HepG2 (cell line): ENCODE results near the gene ARHGEF39. TPM values are rescaled to one million over a fixed set of nuclear protein-coding genes. Genes with fewer than 3 reads are reported as not detected.

Experiments
- BRD4 ChIP-seq: sonication (generic); formaldehyde crosslinking; IDR thresholded peaks from 2 replicates; pipeline ENCODE4 v1.4.0; 2020; ENCODE audit warnings: missing genetic modification reagents
- HIVEP1 ChIP-seq: sonication (generic); formaldehyde crosslinking; IDR thresholded peaks from 2 replicates; pipeline ENCODE4 v1.4.0; 2020; ENCODE audit warnings: mild to moderate bottlenecking, missing genetic modification reagents
- HNRNPL ChIP-seq: fragments of 200-400 bp; formaldehyde crosslinking; IDR thresholded peaks from 2 replicates; pipeline ENCODE4 v1.6.1; 2017; ENCODE audit warnings: mild to moderate bottlenecking, low read depth, low read length
- JARID2 ChIP-seq: sonication (generic); formaldehyde crosslinking; IDR thresholded peaks from 2 replicates; pipeline ENCODE4 v1.8.1; 2023; ENCODE audit warnings: missing genetic modification reagents, inconsistent platforms; ENCODE audit not compliant: insufficient replicate concordance
- KAT2B ChIP-seq: fragments of 150-350 bp; IDR thresholded peaks from 2 replicates; pipeline ENCODE4 v1.6.1; 2014; ENCODE audit warnings: low read depth, low read length, borderline replicate concordance
- KDM6A ChIP-seq: IDR thresholded peaks from 2 replicates; pipeline ENCODE4 v1.6.1; 2016; ENCODE audit warnings: low read depth
- NR3C1 ChIP-seq: sonication (generic); formaldehyde crosslinking; IDR thresholded peaks from 2 replicates; pipeline ENCODE4 v1.4.0; 2020; ENCODE audit warnings: missing genetic modification reagents
- PRDM4 ChIP-seq: sonication (generic); formaldehyde crosslinking; IDR thresholded peaks from 2 replicates; pipeline ENCODE4 v1.9.0; 2021; ENCODE audit warnings: missing genetic modification reagents, borderline replicate concordance
- SMAD9 ChIP-seq: sonication (generic); formaldehyde crosslinking; IDR thresholded peaks from 2 replicates; pipeline ENCODE4 v1.5.1; 2020; ENCODE audit warnings: mild to moderate bottlenecking, missing genetic modification reagents
- SP140L ChIP-seq: sonication (generic); formaldehyde crosslinking; IDR thresholded peaks from 2 replicates; pipeline ENCODE4 v1.4.0; 2020; ENCODE audit warnings: missing genetic modification reagents, borderline replicate concordance
- SRY ChIP-seq: sonication (generic); formaldehyde crosslinking; IDR thresholded peaks from 2 replicates; pipeline ENCODE4 v1.8.0; 2022; ENCODE audit warnings: mild to moderate bottlenecking, missing genetic modification reagents
- TOE1 ChIP-seq: sonication (generic); formaldehyde crosslinking; IDR thresholded peaks from 2 replicates; pipeline ENCODE4 v1.4.0; 2020; ENCODE audit warnings: mild to moderate bottlenecking, missing genetic modification reagents
- XBP1 ChIP-seq: sonication (generic); formaldehyde crosslinking; IDR thresholded peaks from 2 replicates; pipeline ENCODE4 v1.5.0; 2020; ENCODE audit warnings: missing genetic modification reagents
- ZHX2 ChIP-seq, 2 experiments: sonication (generic) in 1 of 2; formaldehyde crosslinking in 1 of 2; IDR thresholded peaks; 2 replicates each; pipeline versions ENCODE4 v1.6.1 to v1.9.0; 2014 to 2022; ENCODE audit warnings: antibody characterized with exemption in 1 of 2, borderline replicate concordance in 1 of 2, inconsistent platforms in 1 of 2, low read depth in 1 of 2, missing genetic modification reagents in 1 of 2
- ZNF10 ChIP-seq: sonication (generic); formaldehyde crosslinking; IDR thresholded peaks from 2 replicates; pipeline ENCODE4 v1.4.0; 2020; ENCODE audit warnings: mild to moderate bottlenecking, low read depth, missing genetic modification reagents, borderline replicate concordance
- ZNF260 ChIP-seq: sonication (generic); formaldehyde crosslinking; IDR thresholded peaks from 2 replicates; pipeline ENCODE4 v1.4.0; 2020; ENCODE audit warnings: missing genetic modification reagents, low read depth, mild to moderate bottlenecking, borderline replicate concordance
- ZNF44 ChIP-seq: sonication (generic); formaldehyde crosslinking; IDR thresholded peaks from 2 replicates; pipeline ENCODE4 v1.5.1; 2020; ENCODE audit warnings: mild to moderate bottlenecking, missing genetic modification reagents
- ZNF580 ChIP-seq: IDR thresholded peaks from 2 replicates; pipeline ENCODE4 v1.6.1; 2016; ENCODE audit warnings: low read depth, borderline replicate concordance
- ZNF616 ChIP-seq: sonication (generic); formaldehyde crosslinking; IDR thresholded peaks from 2 replicates; pipeline ENCODE4 v1.5.0; 2020; ENCODE audit warnings: low read depth, mild to moderate bottlenecking, missing genetic modification reagents
- ZNF768 ChIP-seq: sonication (generic); formaldehyde crosslinking; IDR thresholded peaks from 2 replicates; pipeline ENCODE4 v1.4.0; 2020; ENCODE audit warnings: missing genetic modification reagents
- ZNF773 ChIP-seq: sonication (generic); formaldehyde crosslinking; IDR thresholded peaks from 2 replicates; pipeline ENCODE4 v1.4.0; 2020; ENCODE audit warnings: missing genetic modification reagents, borderline replicate concordance
- polyA plus RNA-seq, 8 experiments: library from polyadenylated mRNA; depleted of rRNA in 3 of 8; stranded (reverse) in 7 of 8; unstranded in 1 of 8; fragments of >200 nt; fragmentation: Illumina TruSeq in 4 of 8; extraction: Trizol in 4 of 8; gene quantifications; 2 replicates each; pipeline versions ENCODE4 v1.2.1 to v1.2.3, GENCODE V29; 2011 to 2016; ENCODE audit warnings: low read depth in 4 of 8, missing spikeins in 1 of 8, mixed read lengths in 1 of 8; ENCODE audit not compliant: insufficient read depth in 1 of 8
- total RNA-seq, 5 experiments: library from RNA; depleted of rRNA; stranded (reverse); fragments of >200 nt; fragmentation: Illumina TruSeq; extraction: Trizol; gene quantifications; 2 replicates each; pipeline ENCODE4 v1.2.3, GENCODE V29; 2016; ENCODE audit warnings: low read depth in 1 of 5

The ARHGEF39 gene
- total and polyA plus RNA-seq, 2 of the 13 experiments (the other 11 are each of a cell fraction or from before 2014, with no cell fraction given): 11.2 to 12.3 TPM

GRCh38 chr9:35664531-35665470 lies at the start of gene ARHGEF39 (continued):
- no peak for TF ChIP-seq PRDM4 (CRISPR knock-in tag)
- TF ChIP-seq HIVEP1 (CRISPR knock-in tag): peak; percentile 71
- peak; percentile 67; the same call in 1 of the 2 replicates for TF ChIP-seq BRD4
- no peak for TF ChIP-seq ZNF773 (CRISPR knock-in tag)
- TF ChIP-seq ZNF616: 0 out of 2 replicates have a peak, but pooled peaks have one; percentile 69
- no peak for TF ChIP-seq KAT2B
- no peak for TF ChIP-seq NR3C1 (CRISPR knock-in tag)
- TF ChIP-seq ZNF260 (CRISPR knock-in tag): no peak
- TF ChIP-seq SMAD9: 0 out of 2 replicates have a peak, but pooled peaks have one; percentile 48
- TF ChIP-seq SP140L (CRISPR knock-in tag): no peak
- peak; percentile 78; the same call in 1 of the 2 replicates for TF ChIP-seq ZNF768 (CRISPR knock-in tag)
- no peak for TF ChIP-seq TOE1 (CRISPR knock-in tag)
- no peak for TF ChIP-seq ZNF44
- no peak for TF ChIP-seq ZNF10 (CRISPR knock-in tag)
- no peak for TF ChIP-seq JARID2 (CRISPR knock-in tag)
- no peak for TF ChIP-seq KDM6A
- TF ChIP-seq SRY (CRISPR knock-in tag): 0 out of 2 replicates have a peak, but pooled peaks have one; percentile 58
- no peak for TF ChIP-seq ZHX2 (IDR thresholded peaks at IDR 0.05; ENCODE audit: low read depth)
- TF ChIP-seq ZHX2 (CRISPR knock-in tag; IDR thresholded peaks at IDR 0.05; ENCODE audit: borderline replicate concordance): no peak; the same call in 1 of the 2 replicates
- TF ChIP-seq XBP1 (CRISPR knock-in tag): no peak
- TF ChIP-seq ZNF580 (CRISPR knock-in tag): peak; percentile 91; the same call in 1 of the 2 replicates
- peak; percentile 91 for TF ChIP-seq HNRNPL
